Trophoblast cell (in vitro differentiated cells and primary cell): ENCODE measurements around the gene SLC43A2.
A peak's percentile ranks its signal among the peaks of the same experiment; 100 is the strongest.

Experiments
- DNase-seq, 2 donors: peaks; one replicate each; pipeline ENCODE4 v3.0.0-alpha.2; 2016
- H2AFZ ChIP-seq: 2 replicates; pipeline ENCODE4 v1.6.1; 2013; ENCODE audit warnings: low read length, moderate library complexity, mild to moderate bottlenecking; ENCODE audit not compliant: insufficient read depth, poor library complexity
- H2AK5ac ChIP-seq: 2 replicates; pipeline ENCODE4 v1.6.1; 2013; ENCODE audit warnings: mild to moderate bottlenecking, low read length
- H2BK120ac ChIP-seq: 2 replicates; pipeline ENCODE4 v1.6.1; 2013; ENCODE audit warnings: low read length, mild to moderate bottlenecking, moderate library complexity; ENCODE audit not compliant: insufficient read depth, poor library complexity
- H2BK12ac ChIP-seq: 2 replicates; pipeline ENCODE4 v1.6.1; 2013; ENCODE audit warnings: mild to moderate bottlenecking, low read length, moderate library complexity
- H2BK5ac ChIP-seq: 2 replicates; pipeline ENCODE4 v1.6.1; 2013; ENCODE audit warnings: low read length, low read depth, moderate library complexity, mild to moderate bottlenecking; ENCODE audit not compliant: poor library complexity
- H3K14ac ChIP-seq: 2 replicates; pipeline ENCODE4 v1.6.1; 2013; ENCODE audit warnings: mild to moderate bottlenecking, low read length
- H3K18ac ChIP-seq: 2 replicates; pipeline ENCODE4 v1.6.1; 2013; ENCODE audit warnings: mild to moderate bottlenecking, low read length
- H3K23ac ChIP-seq: 2 replicates; pipeline ENCODE4 v1.6.1; 2013; ENCODE audit warnings: low read length
- H3K27ac ChIP-seq: 2 replicates; pipeline ENCODE4 v1.5.1; 2013; ENCODE audit warnings: low read depth, mild to moderate bottlenecking, inconsistent platforms, low read length, moderate library complexity
- H3K27me3 ChIP-seq: 2 replicates; pipeline ENCODE4 v1.6.1; 2013; ENCODE audit warnings: inconsistent platforms, mild to moderate bottlenecking, low read length, moderate library complexity; ENCODE audit not compliant: insufficient read depth
- H3K36me3 ChIP-seq, 2 experiments: 1 replicate in 1 of 2; 2 replicates in 1 of 2; pipeline ENCODE4 v1.6.1; 2013; ENCODE audit warnings: low read length in 2 of 2, mild to moderate bottlenecking in 2 of 2, moderate library complexity in 1 of 2; ENCODE audit not compliant: insufficient read depth in 2 of 2, control insufficient read depth in 1 of 2
- H3K4ac ChIP-seq: 2 replicates; pipeline ENCODE4 v1.6.1; 2013; ENCODE audit warnings: low read depth, mild to moderate bottlenecking, low read length, moderate library complexity
- H3K4me1 ChIP-seq, 2 experiments: 1 replicate in 1 of 2; 2 replicates in 1 of 2; pipeline ENCODE4 v1.6.1; 2013; ENCODE audit warnings: low read length in 2 of 2, mild to moderate bottlenecking in 2 of 2, moderate library complexity in 1 of 2; ENCODE audit not compliant: insufficient read depth in 2 of 2, control insufficient read depth in 1 of 2
- H3K4me2 ChIP-seq: 2 replicates; pipeline ENCODE4 v1.6.1; 2013; ENCODE audit warnings: inconsistent platforms, mild to moderate bottlenecking, low read length, moderate library complexity
- H3K4me3 ChIP-seq: 2 replicates; pipeline ENCODE4 v1.5.1; 2013; ENCODE audit warnings: mild to moderate bottlenecking, low read depth, low read length, inconsistent platforms
- H3K79me1 ChIP-seq: one replicate; pipeline ENCODE4 v1.6.1; 2013; ENCODE audit warnings: low read length
- H3K79me2 ChIP-seq: 2 replicates; pipeline ENCODE4 v1.6.1; 2013; ENCODE audit warnings: low read length, mild to moderate bottlenecking; ENCODE audit not compliant: control insufficient read depth, insufficient read depth, poor library complexity
- H3K9ac ChIP-seq: 2 replicates; pipeline ENCODE4 v1.6.1; 2013; ENCODE audit warnings: mild to moderate bottlenecking, low read length
- H3K9me3 ChIP-seq: 2 replicates; pipeline ENCODE4 v1.6.1; 2013; ENCODE audit warnings: low read depth, mild to moderate bottlenecking, control low read depth, inconsistent platforms, low read length; ENCODE audit not compliant: insufficient read depth
- H4K12ac ChIP-seq: 2 replicates; pipeline ENCODE4 v1.6.1; 2013; ENCODE audit warnings: low read depth, mild to moderate bottlenecking, low read length, moderate library complexity
- H4K8ac ChIP-seq: 2 replicates; pipeline ENCODE4 v1.6.1; 2013; ENCODE audit warnings: low read depth, mild to moderate bottlenecking, low read length, moderate library complexity
- H4K91ac ChIP-seq: one replicate; pipeline ENCODE4 v1.6.1; 2013; ENCODE audit warnings: low read depth, mild to moderate bottlenecking, low read length, moderate library complexity
- WGBS: extraction: QIAGEN DNeasy Blood & Tissue Kit; methylation state at CpG from one replicate; pipeline ENCODE4 v1.1.7; 2013; ENCODE audit warnings: missing lambda C conversion rate; ENCODE audit not compliant: insufficient read length, insufficient coverage; ENCODE audit errors: extremely low coverage; 5-methylcytosine and 5-hydroxymethylcytosine counted together

Gene SLC43A2

DNA sequence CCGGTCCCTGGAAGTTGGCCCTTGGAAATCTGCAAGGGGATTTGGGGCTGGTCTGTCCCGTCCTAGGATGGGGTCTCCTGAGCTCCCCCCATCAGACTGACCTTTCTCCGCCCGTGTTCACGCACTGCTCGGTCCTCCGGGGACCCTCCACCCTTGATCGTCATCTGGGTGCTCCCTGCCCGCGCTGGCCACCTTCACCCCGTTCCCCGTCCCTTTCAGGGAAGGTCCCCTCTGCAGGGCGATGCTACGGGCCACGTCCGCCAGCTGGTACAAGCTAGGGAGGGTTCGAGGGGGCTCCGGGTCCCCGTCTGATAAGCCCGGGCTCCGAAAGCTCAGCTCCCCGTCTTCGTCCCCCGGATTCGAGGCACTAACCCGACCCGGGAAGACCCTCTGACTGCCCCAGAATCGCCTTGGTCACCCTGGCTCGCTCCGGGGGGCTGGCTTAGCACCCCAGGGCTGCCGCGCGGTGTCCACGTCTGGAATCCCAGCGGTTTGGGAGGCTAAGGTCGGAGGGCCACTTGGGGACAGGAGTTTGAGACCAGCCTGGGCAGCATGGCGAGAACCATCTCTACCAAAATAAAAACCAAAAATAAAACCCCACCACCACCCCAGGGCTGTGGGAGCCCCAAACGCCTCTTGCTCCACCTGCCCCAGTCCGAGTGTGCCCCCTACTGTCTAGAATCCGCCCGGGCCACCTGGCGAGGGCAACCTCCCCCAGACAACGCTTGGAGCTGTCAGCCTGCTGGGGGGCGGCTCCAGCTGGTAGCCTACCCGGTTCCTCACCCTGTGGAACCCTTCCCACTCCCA is 1.1 kb upstream of the SLC43A2 start:
- H3K4me2 ChIP-seq = peak overlapping the region; percentile 99
- H2AK5ac ChIP-seq = no peak overlapping the region
- H3K23ac ChIP-seq = peak overlapping the region; percentile 71
- no CpG with 5 or more reads among the region's 45 CpGs for WGBS
- H3K4ac ChIP-seq = peak overlapping the region; percentile 19
- H3K9ac ChIP-seq = peak overlapping the region; percentile 54
- peak overlapping the region; percentile 78 for H2BK12ac ChIP-seq
- H3K27me3 ChIP-seq = no peaks in the 10 kb centered on the region
- peak overlapping the region; percentile 87 for H2AFZ ChIP-seq
- H4K8ac ChIP-seq = peak overlapping the region; percentile 90
- peak overlapping the region; percentile 62 for H2BK120ac ChIP-seq
- peaks cover 19% of the 10 kb centered on the region for H3K79me1 ChIP-seq
- H3K18ac ChIP-seq = peak overlapping the region; percentile 73
- H3K4me1 ChIP-seq = peaks cover 6 to 14% of the 10 kb centered on the region in 2 experiments
- peak overlapping the region; percentile 78 for H3K4me3 ChIP-seq
- H3K9me3 ChIP-seq = no peaks in the 10 kb centered on the region
- H3K14ac ChIP-seq = peak overlapping the region; percentile 86
- peak overlapping the region; percentile 72 for H4K91ac ChIP-seq
- H3K27ac ChIP-seq = peak overlapping the region; percentile 76
- peak overlapping the region; percentile 68 for H4K12ac ChIP-seq
- peak overlapping the region; percentile 78 for H2BK5ac ChIP-seq
- H3K36me3 ChIP-seq = no peaks in the 10 kb centered on the region
- peaks cover 3% of the 10 kb centered on the region for H3K79me2 ChIP-seq
- DNase-seq = peak; percentile 51 to 52

DNA sequence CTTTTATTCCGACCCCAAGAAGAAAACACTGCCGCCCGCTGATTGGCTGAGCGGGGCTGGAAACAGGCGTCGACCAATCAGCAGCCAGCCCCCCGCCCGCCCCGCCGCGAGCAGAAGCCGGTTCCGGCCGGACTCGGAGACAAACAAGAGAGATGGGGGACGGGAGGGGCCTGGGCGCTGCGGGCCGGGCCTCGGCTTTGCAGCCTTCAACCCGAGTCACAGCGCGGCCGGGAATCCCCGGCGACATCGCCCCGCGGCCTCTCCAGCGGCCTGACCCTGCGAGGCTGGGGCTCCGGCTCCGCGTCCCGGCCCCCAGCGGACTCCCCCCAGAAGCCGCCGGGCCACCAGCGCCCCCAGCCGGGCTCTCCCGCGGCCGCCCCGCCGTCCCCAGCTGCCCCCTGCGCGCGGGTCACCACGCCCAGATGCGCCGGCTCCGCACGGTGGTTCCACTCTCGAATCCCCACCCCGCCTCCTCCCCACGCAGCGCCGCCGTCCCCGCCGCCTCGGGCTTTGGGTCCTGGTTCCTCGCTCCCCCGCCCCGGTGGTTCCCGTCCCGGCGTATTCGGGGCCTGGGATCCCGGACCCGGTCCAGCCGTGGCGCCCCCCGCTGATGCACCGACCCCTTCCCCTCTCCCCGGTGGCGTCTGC is 346 bp upstream of the SLC43A2 start:
- Histone ChIP-seq H3K79me2 (peaks cover 3% of the 10 kb centered on the region), H2BK120ac (peak overlapping the region; percentile 84)
- DNase-seq = peak; percentile 83 to 86

DNA sequence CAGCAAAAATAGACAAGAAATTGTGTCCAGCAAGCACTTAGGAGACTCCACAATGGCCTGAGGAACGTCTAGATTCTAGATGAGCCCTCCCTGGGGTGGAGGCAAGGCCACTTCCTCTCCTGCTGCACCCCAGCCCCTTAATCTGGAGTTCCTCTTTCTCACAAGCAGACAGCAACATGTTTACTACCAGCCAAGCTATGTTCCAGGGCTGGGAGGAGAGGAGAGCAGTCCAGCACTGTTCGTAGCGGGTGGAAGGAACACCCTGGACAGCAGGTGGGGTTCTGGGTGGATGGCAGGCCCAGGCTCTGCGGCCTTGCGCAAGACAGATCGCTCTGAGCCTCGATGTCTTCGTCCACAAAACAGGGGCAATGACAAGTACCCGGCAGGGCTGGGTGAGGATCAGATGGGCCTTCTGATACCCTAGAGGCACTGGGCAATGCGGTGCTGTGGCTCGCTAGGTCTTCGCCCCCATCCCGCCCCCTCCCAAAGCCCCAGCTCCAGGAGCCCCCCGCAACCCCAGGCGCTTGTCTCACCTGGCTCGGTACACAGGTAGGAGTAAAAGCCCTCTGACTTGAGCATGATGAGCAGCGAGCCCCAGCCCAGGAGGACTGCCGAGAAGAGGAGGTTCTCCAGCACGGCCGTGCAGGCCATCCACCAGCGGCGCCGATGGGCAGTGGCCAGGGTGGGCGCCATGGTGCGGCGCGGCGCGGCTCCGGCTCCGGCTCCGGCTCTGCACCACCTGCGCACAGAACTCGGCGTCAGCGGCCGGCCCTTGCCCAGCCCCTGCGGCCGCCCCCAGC is 1.3 kb downstream of the SLC43A2 start:
- H2AK5ac ChIP-seq = no peak overlapping the region
- DNase-seq = peak in 1 of 2 donors; percentile 10
- no peak overlapping the region for H3K4ac ChIP-seq
- peak overlapping the region; percentile 34 for H4K8ac ChIP-seq
- no peak overlapping the region for H3K23ac ChIP-seq
- H3K4me2 ChIP-seq = peak overlapping the region; percentile 99
- H4K12ac ChIP-seq = no peak overlapping the region
- H3K4me1 ChIP-seq = peaks cover 6 to 14% of the 10 kb centered on the region in 2 experiments
- peaks cover 19% of the 10 kb centered on the region for H3K79me1 ChIP-seq
- H2BK12ac ChIP-seq = no peak overlapping the region
- peaks cover 0 to 7% of the 10 kb centered on the region in 2 experiments for H3K36me3 ChIP-seq
- H3K9me3 ChIP-seq = peaks cover 2% of the 10 kb centered on the region
- no peaks in the 10 kb centered on the region for H3K27me3 ChIP-seq
- H2AFZ ChIP-seq = peak overlapping the region; percentile 50
- H3K14ac ChIP-seq = peak overlapping the region; percentile 38
- H2BK120ac ChIP-seq = no peak overlapping the region
- H3K27ac ChIP-seq = no peak overlapping the region
- H3K18ac ChIP-seq = peak overlapping the region; percentile 56
- no peak overlapping the region for H2BK5ac ChIP-seq
- no CpG with 5 or more reads among the region's 39 CpGs for WGBS
- peak overlapping the region; percentile 81 for H4K91ac ChIP-seq
- peak overlapping the region; percentile 4 for H3K9ac ChIP-seq
- peaks cover 3% of the 10 kb centered on the region for H3K79me2 ChIP-seq
- peak overlapping the region; percentile 70 for H3K4me3 ChIP-seq

More for the DNA sequence above, 346 bp upstream of the SLC43A2 start:
- Histone ChIP-seq H3K18ac (peak overlapping the region; percentile 87), H2AK5ac (no peak overlapping the region), H3K14ac (peak overlapping the region; percentile 86), H3K27ac (peak overlapping the region; percentile 76), H3K27me3 (no peaks in the 10 kb centered on the region), H3K4me3 (peak overlapping the region; percentile 78), H3K4ac (no peak overlapping the region), H3K9me3 (peaks cover under 1% of the 10 kb centered on the region), H3K9ac (peak overlapping the region; percentile 84), H4K8ac (peak overlapping the region; percentile 90), H2BK12ac (no peak overlapping the region), H3K79me1 (peaks cover 19% of the 10 kb centered on the region), H3K23ac (no peak overlapping the region), H3K4me1 (peaks cover 6 to 14% of the 10 kb centered on the region in 2 experiments), H4K12ac (peak overlapping the region; percentile 68), H4K91ac (peak overlapping the region; percentile 91), H3K4me2 (peak overlapping the region; percentile 99), H3K36me3 (peaks cover 0 to under 1% of the 10 kb centered on the region in 2 experiments), H2AFZ (peak overlapping the region; percentile 87), H2BK5ac (peak overlapping the region; percentile 78)
- no CpG with 5 or more reads among the region's 77 CpGs for WGBS

DNA sequence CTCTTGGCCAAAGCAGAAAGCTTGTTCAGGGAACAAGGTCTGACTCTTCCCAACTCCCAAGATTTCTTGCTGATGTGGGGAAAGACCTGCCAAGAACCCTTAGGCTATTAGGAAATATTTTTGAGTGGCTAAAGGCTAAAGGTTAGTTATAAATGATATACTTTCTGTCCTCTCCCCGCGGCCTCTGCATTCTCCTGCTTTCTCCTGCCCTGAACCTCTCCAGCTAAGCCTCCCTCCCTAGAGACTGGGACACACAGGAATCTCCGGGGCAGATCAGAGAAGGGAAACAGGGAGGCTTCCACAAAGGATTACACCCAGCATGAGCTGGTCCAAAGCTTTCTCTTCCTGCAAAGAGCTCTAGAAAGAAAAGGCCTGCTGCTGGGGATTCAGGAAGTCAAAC is 2.3 kb downstream of the SLC43A2 start:
- Histone ChIP-seq H3K27ac (peak overlapping the region; percentile 43), H4K8ac (no peak overlapping the region), H4K12ac (no peak overlapping the region), H3K4me2 (no peak overlapping the region), H3K27me3 (no peaks in the 10 kb centered on the region), H3K4me3 (no peak overlapping the region), H3K79me2 (peaks cover 3% of the 10 kb centered on the region), H3K4ac (no peak overlapping the region), H2BK12ac (no peak overlapping the region), H3K14ac (no peak overlapping the region), H2AK5ac (no peak overlapping the region), H4K91ac (peak overlapping the region; percentile 0), H3K18ac (no peak overlapping the region), H2AFZ (no peak overlapping the region), H3K9me3 (peaks cover 2% of the 10 kb centered on the region), H2BK120ac (no peak overlapping the region), H3K36me3 (peaks cover 0 to 7% of the 10 kb centered on the region in 2 experiments), H3K9ac (no peak overlapping the region), H3K79me1 (peaks cover 22% of the 10 kb centered on the region), H2BK5ac (peak overlapping the region; percentile 3), H3K23ac (no peak overlapping the region), H3K4me1 (peaks cover 9 to 18% of the 10 kb centered on the region in 2 experiments)
- no CpG with 5 or more reads among the region's 3 CpGs for WGBS
- DNase-seq = peak in 1 of 2 donors; percentile 55
